H9 (cell line): ENCODE results near the gene C16orf74. TPM values are rescaled to one million over a fixed set of nuclear protein-coding genes. Genes with fewer than 3 reads are reported as not detected.

Source experiments
- DNase-seq: peaks from one replicate; pipeline ENCODE4 v3.0.0-alpha.2; 2017
- H2AFZ ChIP-seq: one replicate; pipeline ENCODE4 v1.6.1; 2013; ENCODE audit warnings: mild to moderate bottlenecking, low read length, control low read depth, moderate library complexity
- H2AK5ac ChIP-seq: 2 replicates; pipeline ENCODE4 v1.6.1; 2013; ENCODE audit warnings: low read length, control low read depth, mixed read lengths; ENCODE audit not compliant: insufficient read length
- H2BK120ac ChIP-seq: one replicate; pipeline ENCODE4 v1.6.1; 2013; ENCODE audit warnings: low read depth, mild to moderate bottlenecking, low read length, control low read depth, inconsistent platforms; ENCODE audit not compliant: poor library complexity, severe bottlenecking
- H2BK12ac ChIP-seq: 2 replicates; pipeline ENCODE4 v1.6.1; 2013; ENCODE audit warnings: low read length, control low read depth, mixed read lengths, low read depth; ENCODE audit not compliant: insufficient read length
- H2BK15ac ChIP-seq: 2 replicates; pipeline ENCODE4 v1.6.1; 2013; ENCODE audit warnings: low read depth, low read length, control low read depth
- H2BK20ac ChIP-seq: one replicate; pipeline ENCODE4 v1.6.1; 2013; ENCODE audit warnings: low read depth, mild to moderate bottlenecking, low read length, control low read depth, inconsistent platforms; ENCODE audit not compliant: poor library complexity, severe bottlenecking
- H2BK5ac ChIP-seq: 2 replicates; pipeline ENCODE4 v1.6.1; 2013; ENCODE audit warnings: low read length, control low read depth, mixed read lengths; ENCODE audit not compliant: insufficient read length
- H3K14ac ChIP-seq: 2 replicates; pipeline ENCODE4 v1.6.1; 2013; ENCODE audit warnings: low read length, control low read depth; ENCODE audit not compliant: insufficient read depth
- H3K18ac ChIP-seq: 2 replicates; pipeline ENCODE4 v1.6.1; 2013; ENCODE audit warnings: low read depth, mild to moderate bottlenecking, mixed read lengths, low read length, control low read depth; ENCODE audit not compliant: insufficient read length
- H3K23ac ChIP-seq: 2 replicates; pipeline ENCODE4 v1.6.1; 2013; ENCODE audit warnings: low read length, control low read depth, mixed read lengths, low read depth; ENCODE audit not compliant: insufficient read length
- H3K23me2 ChIP-seq: 2 replicates; pipeline ENCODE4 v1.6.1; 2013; ENCODE audit warnings: low read depth, mild to moderate bottlenecking, mixed read lengths, low read length, control low read depth; ENCODE audit not compliant: insufficient read length, poor library complexity, severe bottlenecking
- H3K27ac ChIP-seq: 2 replicates; pipeline ENCODE4 v1.5.1; 2013; ENCODE audit warnings: low read length, control low read depth, mixed read lengths, low read depth; ENCODE audit not compliant: insufficient read length
- H3K27me3 ChIP-seq: 2 replicates; pipeline ENCODE4 v1.6.1; 2013; ENCODE audit warnings: low read length, control low read depth, inconsistent platforms; ENCODE audit not compliant: insufficient read depth
- H3K4ac ChIP-seq: 2 replicates; pipeline ENCODE4 v1.6.1; 2013; ENCODE audit warnings: low read depth, mild to moderate bottlenecking, control low read depth, inconsistent platforms, low read length, moderate library complexity
- H3K4me1 ChIP-seq: 2 replicates; pipeline ENCODE4 v1.6.1; 2013; ENCODE audit warnings: low read length, control low read depth, inconsistent platforms; ENCODE audit not compliant: insufficient read depth
- H3K4me2 ChIP-seq: 2 replicates; pipeline ENCODE4 v1.6.1; 2013; ENCODE audit warnings: low read length, control low read depth, mixed read lengths; ENCODE audit not compliant: insufficient read length, insufficient read depth
- H3K56ac ChIP-seq: 2 replicates; pipeline ENCODE4 v1.6.1; 2013; ENCODE audit warnings: low read depth, mild to moderate bottlenecking, mixed read lengths, low read length, control low read depth; ENCODE audit not compliant: insufficient read length
- H3K79me1 ChIP-seq: 2 replicates; pipeline ENCODE4 v1.6.1; 2013; ENCODE audit warnings: low read depth, mild to moderate bottlenecking, moderate library complexity, low read length, control low read depth, inconsistent platforms; ENCODE audit not compliant: insufficient read depth, poor library complexity, severe bottlenecking
- H3K79me2 ChIP-seq: 2 replicates; pipeline ENCODE4 v1.6.1; 2013; ENCODE audit warnings: low read length, control low read depth, inconsistent platforms; ENCODE audit not compliant: insufficient read depth
- H3K9ac ChIP-seq: 2 replicates; pipeline ENCODE4 v1.6.1; 2013; ENCODE audit warnings: low read length, control low read depth, mixed read lengths; ENCODE audit not compliant: insufficient read length; ENCODE audit errors: extremely low read depth
- H3K9me3 ChIP-seq: one replicate; pipeline ENCODE4 v1.6.1; 2013; ENCODE audit warnings: low read depth, low read length, inconsistent platforms; ENCODE audit not compliant: control insufficient read depth
- H3T11ph ChIP-seq: one replicate; pipeline ENCODE4 v1.6.1; 2013; ENCODE audit warnings: mild to moderate bottlenecking, low read length, control low read depth, inconsistent platforms
- H4K20me1 ChIP-seq: one replicate; pipeline ENCODE4 v1.6.1; 2013; ENCODE audit not compliant: control insufficient read depth, insufficient read length, insufficient read depth
- H4K5ac ChIP-seq: 2 replicates; pipeline ENCODE4 v1.6.1; 2013; ENCODE audit warnings: low read depth, mild to moderate bottlenecking, mixed read lengths, low read length, control low read depth; ENCODE audit not compliant: insufficient read length
- H4K8ac ChIP-seq: replicated peaks from 2 replicates; pipeline ENCODE4 v1.6.1; 2013; ENCODE audit warnings: low read length, control low read depth, mixed read lengths, low read depth; ENCODE audit not compliant: insufficient read length
- H4K91ac ChIP-seq: 2 replicates; pipeline ENCODE4 v1.6.1; 2013; ENCODE audit warnings: low read depth, mild to moderate bottlenecking, moderate library complexity, mixed read lengths, low read length, control low read depth; ENCODE audit not compliant: insufficient read length
- H3K27ac Mint-ChIP-seq, 3 experiments: 2 replicates in 2 of 3; 3 replicates in 1 of 3; pipeline ENCODE4 v1.8.0; 2020 to 2021; ENCODE audit warnings: mixed read lengths in 3 of 3, mild to moderate bottlenecking in 1 of 3, moderate library complexity in 1 of 3
- H3K27me3 Mint-ChIP-seq: 2 replicates; pipeline ENCODE4 v1.8.0; 2021; ENCODE audit warnings: low read depth, mild to moderate bottlenecking, moderate library complexity, mixed read lengths
- H3K36me3 Mint-ChIP-seq, 3 experiments: 2 replicates in 2 of 3; 3 replicates in 1 of 3; pipeline ENCODE4 v1.8.0; 2020 to 2021; ENCODE audit warnings: low read depth in 3 of 3, mixed read lengths in 3 of 3; ENCODE audit not compliant: insufficient read depth in 1 of 3
- H3K4me1 Mint-ChIP-seq, 2 experiments: 2 replicates each; pipeline ENCODE4 v1.8.0; 2020; ENCODE audit warnings: mixed read lengths in 2 of 2
- H3K4me3 Mint-ChIP-seq, 2 experiments: 2 replicates in 1 of 2; 3 replicates in 1 of 2; pipeline ENCODE4 v1.8.0; 2020 to 2021; ENCODE audit warnings: mild to moderate bottlenecking in 2 of 2, mixed read lengths in 2 of 2, moderate library complexity in 1 of 2
- H3K9me3 Mint-ChIP-seq, 2 experiments: 2 replicates in 1 of 2; 3 replicates in 1 of 2; pipeline ENCODE4 v1.8.0; 2020; ENCODE audit warnings: mild to moderate bottlenecking in 2 of 2, mixed read lengths in 2 of 2, moderate library complexity in 1 of 2
- WGBS: extraction: QIAGEN DNeasy Blood & Tissue Kit; methylation state at CpG from one replicate; pipeline ENCODE4 v1.1.7; 2013; ENCODE audit warnings: missing lambda C conversion rate, low lambda C conversion rate, mixed read lengths; ENCODE audit not compliant: insufficient read length; ENCODE audit errors: extremely low coverage; 5-methylcytosine and 5-hydroxymethylcytosine counted together
- total RNA-seq: library from RNA; stranded (reverse); gene quantifications from 2 replicates; pipeline ENCODE4 v1.2.1, GENCODE V29; 2021
- TF ChIP-seq, protein P1 (sequence below): fragments of 200-600 bp; sonication (generic); conservative IDR thresholded peaks from 3 replicates; pipeline ENCODE4 v1.8.0; 2021; ENCODE audit warnings: antibody characterized with exemption, mild to moderate bottlenecking

C16orf74 gene
- total RNA-seq, 1 experiment from 2014 or later: 5.6 TPM

DNA sequence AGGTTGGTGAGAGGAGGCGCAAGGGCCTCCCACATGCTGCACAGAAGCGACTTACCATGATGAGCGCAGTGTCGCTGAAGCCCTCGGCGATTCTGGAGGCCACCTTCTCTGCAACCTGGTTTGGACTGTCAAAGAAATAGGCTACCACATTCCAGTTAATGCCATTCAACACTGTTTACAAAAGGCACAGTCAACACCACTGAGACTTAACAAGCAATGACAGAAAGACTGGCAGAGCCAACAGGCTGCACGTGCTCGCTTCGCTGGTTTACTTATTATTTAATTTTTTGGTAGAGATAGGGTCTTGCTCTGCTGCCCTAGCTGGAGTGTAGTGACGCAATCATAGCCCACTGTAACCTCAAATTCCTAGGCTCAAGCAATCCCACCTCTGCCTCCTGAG, 30.3 kb upstream of the C16orf74 start:
- Histone ChIP-seq H3K14ac (no peak overlapping the region), H3K79me1 (no peaks in the 10 kb centered on the region), H2BK5ac (no peak overlapping the region), H4K8ac (no peak overlapping the region), H3K9me3 (no peaks in the 10 kb centered on the region), H3T11ph (no peak overlapping the region), H2BK20ac (no peak overlapping the region), H4K91ac (no peak overlapping the region), H3K23me2 (no peaks in the 10 kb centered on the region), H3K4me1 (no peaks in the 10 kb centered on the region), H3K18ac (no peak overlapping the region), H4K5ac (no peak overlapping the region), H3K4ac (no peak overlapping the region), H3K27ac (no peak overlapping the region), H2BK120ac (no peak overlapping the region), H3K9ac (no peak overlapping the region), H3K23ac (no peak overlapping the region), H4K20me1 (no peaks in the 10 kb centered on the region), H3K27me3 (no peaks in the 10 kb centered on the region), H3K4me2 (no peak overlapping the region), H3K79me2 (no peaks in the 10 kb centered on the region; the same call in 1 of the 2 replicates), H3K56ac (no peak overlapping the region), H2AK5ac (no peak overlapping the region), H2BK15ac (no peak overlapping the region), H2BK12ac (no peak overlapping the region), H2AFZ (no peak overlapping the region)
- no peak overlapping the region for H3K4me3 Mint-ChIP-seq
- H3K27ac Mint-ChIP-seq: no peak overlapping the region; a peak in 1 of 7 replicates
- no peaks in the 10 kb centered on the region for H3K9me3 Mint-ChIP-seq
- DNase-seq: no peak
- H3K27me3 Mint-ChIP-seq: no peaks in the 10 kb centered on the region
- TF ChIP-seq, protein P1, sequence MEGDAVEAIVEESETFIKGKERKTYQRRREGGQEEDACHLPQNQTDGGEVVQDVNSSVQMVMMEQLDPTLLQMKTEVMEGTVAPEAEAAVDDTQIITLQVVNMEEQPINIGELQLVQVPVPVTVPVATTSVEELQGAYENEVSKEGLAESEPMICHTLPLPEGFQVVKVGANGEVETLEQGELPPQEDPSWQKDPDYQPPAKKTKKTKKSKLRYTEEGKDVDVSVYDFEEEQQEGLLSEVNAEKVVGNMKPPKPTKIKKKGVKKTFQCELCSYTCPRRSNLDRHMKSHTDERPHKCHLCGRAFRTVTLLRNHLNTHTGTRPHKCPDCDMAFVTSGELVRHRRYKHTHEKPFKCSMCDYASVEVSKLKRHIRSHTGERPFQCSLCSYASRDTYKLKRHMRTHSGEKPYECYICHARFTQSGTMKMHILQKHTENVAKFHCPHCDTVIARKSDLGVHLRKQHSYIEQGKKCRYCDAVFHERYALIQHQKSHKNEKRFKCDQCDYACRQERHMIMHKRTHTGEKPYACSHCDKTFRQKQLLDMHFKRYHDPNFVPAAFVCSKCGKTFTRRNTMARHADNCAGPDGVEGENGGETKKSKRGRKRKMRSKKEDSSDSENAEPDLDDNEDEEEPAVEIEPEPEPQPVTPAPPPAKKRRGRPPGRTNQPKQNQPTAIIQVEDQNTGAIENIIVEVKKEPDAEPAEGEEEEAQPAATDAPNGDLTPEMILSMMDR: no peak
- WGBS: no CpG with 5 or more reads among the region's 10 CpGs
- H3K4me1 Mint-ChIP-seq: no peaks in the 10 kb centered on the region
- H3K36me3 Mint-ChIP-seq: peaks cover 17 to 67% (median 53%) of the 10 kb centered on the region in 3 experiments; a peak in 6 of 7 replicates
